Measurements from ENCODE around the gene TREML1.

DNA sequence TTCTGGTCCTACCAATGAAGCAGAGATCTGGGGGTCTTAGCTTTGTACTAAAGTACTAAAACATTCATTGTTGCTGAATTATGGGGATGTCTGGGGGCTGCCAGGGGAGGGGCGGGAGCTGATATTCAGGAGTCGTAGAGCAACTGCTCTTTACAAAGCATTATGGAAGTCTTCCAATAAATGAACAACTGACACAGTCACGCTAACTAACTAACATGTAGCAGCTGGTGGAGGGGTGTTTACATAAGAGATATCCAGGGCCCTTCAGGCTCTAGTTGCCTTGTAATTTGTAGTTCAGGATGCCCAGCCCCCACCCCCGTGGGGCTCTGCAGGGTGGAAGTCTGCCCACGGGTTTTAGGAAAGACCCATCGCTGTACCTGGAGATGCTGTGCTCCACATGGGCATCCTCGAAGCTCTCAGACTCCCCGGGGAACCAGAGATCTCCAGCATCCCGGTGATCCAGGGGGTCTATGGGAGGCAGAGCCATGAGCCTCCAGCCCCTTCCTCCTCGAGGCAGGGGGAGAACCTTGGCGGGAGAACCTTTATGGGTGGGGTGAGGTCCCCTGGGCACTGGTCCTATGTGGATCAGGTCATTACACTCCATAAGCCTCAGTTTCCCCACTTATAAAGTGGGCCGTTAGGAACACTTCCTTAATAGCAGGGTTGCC is 5.4 kb upstream of the TREML1 start:
- no peak for TF ChIP-seq POLR2A (IDR thresholded peaks at IDR 0.05)
- TF ChIP-seq, protein P1, sequence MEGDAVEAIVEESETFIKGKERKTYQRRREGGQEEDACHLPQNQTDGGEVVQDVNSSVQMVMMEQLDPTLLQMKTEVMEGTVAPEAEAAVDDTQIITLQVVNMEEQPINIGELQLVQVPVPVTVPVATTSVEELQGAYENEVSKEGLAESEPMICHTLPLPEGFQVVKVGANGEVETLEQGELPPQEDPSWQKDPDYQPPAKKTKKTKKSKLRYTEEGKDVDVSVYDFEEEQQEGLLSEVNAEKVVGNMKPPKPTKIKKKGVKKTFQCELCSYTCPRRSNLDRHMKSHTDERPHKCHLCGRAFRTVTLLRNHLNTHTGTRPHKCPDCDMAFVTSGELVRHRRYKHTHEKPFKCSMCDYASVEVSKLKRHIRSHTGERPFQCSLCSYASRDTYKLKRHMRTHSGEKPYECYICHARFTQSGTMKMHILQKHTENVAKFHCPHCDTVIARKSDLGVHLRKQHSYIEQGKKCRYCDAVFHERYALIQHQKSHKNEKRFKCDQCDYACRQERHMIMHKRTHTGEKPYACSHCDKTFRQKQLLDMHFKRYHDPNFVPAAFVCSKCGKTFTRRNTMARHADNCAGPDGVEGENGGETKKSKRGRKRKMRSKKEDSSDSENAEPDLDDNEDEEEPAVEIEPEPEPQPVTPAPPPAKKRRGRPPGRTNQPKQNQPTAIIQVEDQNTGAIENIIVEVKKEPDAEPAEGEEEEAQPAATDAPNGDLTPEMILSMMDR (IDR thresholded peaks at IDR 0.05), result no peak
